ENCODE results near the gene IP6K1.
"Not testable (repeated sequence)": the region's sequence is repeated elsewhere in the genome, so short reads cannot be mapped to it uniquely, and the experiment has no call there.

DNA sequence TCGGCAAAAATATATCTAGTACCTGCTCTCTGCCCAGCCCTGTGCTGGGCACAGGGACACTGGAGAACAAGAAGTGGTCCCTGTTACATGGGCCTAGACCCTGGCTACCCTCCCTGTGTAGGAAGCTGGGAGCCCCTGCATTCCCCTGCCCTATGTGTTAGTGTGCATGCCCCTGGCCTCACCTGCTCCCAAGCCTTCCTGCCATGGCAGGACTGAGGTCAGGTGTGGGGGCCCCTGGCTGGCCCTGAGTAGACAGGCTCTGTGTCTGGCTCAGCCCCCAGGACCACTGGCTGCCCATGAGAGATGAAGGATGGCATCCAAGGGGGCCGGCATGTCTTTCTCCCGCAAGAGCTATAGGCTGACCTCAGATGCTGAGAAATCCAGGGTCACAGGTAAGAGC is 95.5 kb downstream of the IP6K1 start:
- TF ChIP-seq, protein P1, sequence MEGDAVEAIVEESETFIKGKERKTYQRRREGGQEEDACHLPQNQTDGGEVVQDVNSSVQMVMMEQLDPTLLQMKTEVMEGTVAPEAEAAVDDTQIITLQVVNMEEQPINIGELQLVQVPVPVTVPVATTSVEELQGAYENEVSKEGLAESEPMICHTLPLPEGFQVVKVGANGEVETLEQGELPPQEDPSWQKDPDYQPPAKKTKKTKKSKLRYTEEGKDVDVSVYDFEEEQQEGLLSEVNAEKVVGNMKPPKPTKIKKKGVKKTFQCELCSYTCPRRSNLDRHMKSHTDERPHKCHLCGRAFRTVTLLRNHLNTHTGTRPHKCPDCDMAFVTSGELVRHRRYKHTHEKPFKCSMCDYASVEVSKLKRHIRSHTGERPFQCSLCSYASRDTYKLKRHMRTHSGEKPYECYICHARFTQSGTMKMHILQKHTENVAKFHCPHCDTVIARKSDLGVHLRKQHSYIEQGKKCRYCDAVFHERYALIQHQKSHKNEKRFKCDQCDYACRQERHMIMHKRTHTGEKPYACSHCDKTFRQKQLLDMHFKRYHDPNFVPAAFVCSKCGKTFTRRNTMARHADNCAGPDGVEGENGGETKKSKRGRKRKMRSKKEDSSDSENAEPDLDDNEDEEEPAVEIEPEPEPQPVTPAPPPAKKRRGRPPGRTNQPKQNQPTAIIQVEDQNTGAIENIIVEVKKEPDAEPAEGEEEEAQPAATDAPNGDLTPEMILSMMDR (conservative IDR thresholded peaks at IDR 0.05) = not testable (repeated sequence)
- TF ChIP-seq ZFX (IDR thresholded peaks at IDR 0.05) = not testable (repeated sequence)
